GM19395 (cell line): ENCODE results near the gene MGAT5B.

Experiments
- ATAC-seq: cut with Tn5 transposase; IDR thresholded peaks from one replicate; pipeline ENCODE4 v1.9.1; 2021; ENCODE audit warnings: mild to moderate bottlenecking, moderate library complexity; ENCODE audit not compliant: unreplicated experiment

Gene MGAT5B

DNA sequence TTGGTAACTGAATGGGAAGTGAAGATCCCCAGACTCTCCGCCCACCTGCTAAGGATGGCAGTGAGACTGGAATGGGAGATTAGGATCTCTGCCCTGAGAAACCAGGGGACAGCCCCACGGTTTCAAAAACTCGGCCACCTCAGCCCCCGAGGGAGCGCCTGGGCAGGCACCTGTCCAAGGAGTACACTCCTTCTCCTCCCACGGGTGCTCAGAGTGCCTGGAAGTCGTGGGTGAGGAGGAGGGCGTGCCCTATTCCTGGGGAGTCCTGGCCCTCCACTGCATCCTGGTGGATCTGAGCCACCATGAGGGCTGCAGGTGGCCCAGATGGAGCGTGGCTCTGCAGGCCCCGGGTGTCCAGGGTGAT is 78.5 kb downstream of the MGAT5B start:
- no peak for ATAC-seq

DNA sequence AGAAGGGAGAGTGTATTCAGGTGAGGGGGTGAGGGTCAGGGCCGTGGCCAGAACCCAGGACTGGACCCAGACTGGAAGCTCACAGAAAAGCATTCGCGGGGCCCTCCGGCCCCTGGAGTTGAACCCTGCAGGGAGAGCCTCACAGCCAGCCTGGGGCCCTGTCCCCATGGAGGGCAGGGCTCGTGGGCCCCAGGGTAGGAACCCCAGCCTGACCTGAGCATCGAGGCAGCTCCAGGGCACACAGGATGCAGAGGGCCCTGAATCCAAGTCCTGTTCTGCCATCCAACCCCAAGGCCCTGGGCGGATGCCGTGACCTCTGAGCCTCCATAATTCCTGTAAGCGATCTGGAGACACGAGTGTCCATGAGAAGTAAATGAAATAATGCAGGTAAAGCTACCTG is 79.1 kb downstream of the MGAT5B start:
- no peak for ATAC-seq

DNA sequence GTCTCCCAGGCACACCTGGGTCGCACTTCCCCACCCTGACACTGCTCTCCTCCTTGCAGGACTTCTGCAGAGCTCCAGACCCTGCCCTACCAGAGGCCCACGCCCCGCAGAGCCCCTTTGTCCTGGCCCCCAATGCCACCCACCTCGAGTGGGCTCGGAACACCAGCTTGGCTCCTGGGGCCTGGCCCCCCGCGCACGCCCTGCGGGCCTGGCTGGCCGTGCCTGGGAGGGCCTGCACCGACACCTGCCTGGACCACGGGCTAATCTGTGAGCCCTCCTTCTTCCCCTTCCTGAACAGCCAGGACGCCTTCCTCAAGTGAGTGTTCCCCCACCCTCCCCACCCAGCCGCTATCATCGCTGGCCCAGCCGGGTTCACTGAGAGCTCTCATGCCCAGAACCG is 79.6 kb downstream of the MGAT5B start:
- ATAC-seq: no peak

DNA sequence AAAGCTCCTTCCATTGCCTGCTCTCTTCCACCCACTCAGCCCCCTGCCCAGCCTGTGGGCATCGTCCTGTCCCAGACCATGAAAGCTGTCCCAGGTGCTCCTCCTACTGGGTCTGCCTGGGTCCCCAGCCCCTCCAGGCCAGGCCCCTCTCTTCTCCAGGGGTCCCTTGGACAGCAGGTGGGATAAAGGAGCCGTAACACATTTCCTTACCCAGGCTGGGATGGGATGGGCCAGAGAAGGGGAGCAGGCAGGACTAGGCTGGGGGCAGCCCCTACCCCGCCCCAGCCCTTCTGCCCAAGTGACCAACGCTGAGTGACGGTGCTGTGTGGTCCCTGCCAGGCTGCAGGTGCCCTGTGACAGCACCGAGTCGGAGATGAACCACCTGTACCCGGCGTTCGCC is 80.1 kb downstream of the MGAT5B start:
- no peak for ATAC-seq

DNA sequence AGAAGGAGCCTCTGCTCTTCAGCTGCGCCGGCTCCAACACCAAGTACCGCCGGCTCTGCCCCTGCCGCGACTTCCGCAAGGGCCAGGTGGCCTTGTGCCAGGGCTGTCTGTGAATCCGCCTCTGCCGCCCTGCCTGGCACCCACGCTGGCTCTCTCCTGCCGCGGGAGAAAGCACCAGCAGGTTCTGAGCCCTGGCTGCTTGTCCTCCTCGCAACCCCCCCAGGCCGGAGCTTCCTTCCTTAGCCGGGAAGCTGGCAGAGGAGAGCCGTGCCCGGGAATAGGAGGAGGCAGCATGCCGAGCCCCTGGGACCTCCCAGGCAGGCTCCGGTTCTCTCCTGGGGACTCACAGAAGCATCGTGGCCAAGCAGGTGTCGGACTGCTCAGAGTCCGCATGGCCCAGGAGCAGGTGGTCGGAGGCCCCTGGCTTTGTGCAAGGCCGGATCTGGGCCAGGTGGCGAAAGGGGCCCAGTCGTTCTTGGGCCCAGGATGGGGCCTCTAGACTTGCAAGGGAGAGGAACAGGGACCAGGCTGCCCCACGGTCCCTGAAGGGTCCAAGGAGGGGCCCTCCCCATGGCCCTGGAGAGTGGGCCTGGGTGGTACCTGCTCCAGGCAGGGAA is 80.6 kb downstream of the MGAT5B start:
- no peak for ATAC-seq

DNA sequence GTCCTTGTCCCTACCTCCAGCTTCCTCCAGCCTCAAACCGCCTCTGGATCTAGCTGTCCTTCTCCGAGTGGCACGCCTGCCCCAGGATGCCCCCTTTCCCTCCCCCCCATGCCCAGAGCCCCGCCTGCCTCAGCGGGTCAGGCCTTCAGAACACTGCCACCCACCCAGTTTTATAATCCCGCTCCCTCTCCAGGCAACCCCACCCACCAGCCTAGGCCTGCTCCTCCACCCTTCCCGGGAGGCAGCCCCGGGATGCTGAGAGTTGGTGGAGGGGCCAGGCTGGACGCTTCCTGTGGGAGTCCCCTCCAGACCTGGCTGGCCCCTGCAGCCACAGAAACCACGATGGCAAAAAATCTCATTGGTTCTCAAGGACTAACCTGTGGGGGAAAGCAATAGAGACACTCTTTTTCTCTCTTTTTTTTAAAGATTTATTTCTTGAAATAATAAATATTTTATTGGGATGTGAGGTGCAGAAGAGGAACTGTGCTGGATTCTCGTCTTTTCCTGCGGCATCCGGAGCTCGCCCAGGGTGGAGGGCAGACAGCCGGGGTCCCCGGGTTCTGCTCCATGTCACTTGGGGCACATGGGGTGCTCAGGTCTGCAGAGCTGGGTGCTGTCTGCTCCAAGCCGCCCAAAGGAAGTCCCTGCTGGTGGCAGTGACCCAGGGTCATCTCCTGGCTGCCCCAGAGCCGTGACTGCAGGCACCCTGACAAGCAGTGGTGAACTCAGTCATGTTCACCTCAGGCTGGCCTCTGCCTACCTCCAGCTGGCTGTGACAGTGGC is 81.9 kb downstream of the MGAT5B start:
- no peak for ATAC-seq

DNA sequence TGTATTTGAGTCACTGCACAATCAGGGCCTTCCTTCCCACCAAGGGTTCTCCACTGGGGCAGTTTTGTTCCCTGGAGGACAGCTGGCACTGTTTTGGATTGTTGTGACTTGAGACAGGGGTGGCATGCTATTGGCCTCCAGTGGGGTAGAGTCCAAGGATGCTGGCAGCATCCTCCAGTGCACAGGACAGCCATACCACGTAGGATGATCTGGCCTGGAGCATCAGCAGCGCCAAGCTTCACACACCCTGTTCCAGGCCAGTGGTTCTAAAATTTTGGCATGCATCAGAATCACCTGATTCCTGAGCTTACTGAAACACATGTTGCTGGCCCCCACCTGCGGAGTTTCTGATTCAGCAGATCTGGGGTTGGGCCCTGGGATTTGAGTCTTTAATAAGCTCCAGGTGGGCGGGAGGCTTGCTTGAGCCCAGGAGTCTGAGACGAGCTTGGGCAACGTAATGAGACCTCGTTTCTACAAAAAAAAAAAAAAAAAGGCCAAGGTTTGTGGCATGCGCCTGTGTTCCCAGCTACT is 83.2 kb downstream of the MGAT5B start:
- ATAC-seq: no peak

DNA sequence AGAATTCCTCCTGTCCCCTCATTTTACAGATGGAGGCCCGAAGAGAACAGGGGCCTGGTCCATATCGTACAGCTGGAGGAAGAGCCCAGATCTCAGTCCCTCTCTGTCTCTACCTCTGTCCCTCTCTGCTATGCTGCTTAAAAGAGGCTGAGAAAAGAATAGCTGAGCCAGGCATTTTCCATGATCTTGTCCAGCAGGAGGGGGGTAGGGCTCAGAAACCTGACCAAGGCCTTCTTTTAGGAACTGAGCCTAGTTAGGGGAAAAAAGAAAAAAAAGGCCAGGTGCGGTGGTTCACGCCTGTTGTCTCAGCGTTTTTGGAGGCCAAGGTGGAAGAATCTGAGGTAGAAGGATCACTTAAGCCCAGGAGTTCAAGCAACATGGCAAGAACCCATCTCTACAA is 84.2 kb downstream of the MGAT5B start:
- no peak for ATAC-seq

DNA sequence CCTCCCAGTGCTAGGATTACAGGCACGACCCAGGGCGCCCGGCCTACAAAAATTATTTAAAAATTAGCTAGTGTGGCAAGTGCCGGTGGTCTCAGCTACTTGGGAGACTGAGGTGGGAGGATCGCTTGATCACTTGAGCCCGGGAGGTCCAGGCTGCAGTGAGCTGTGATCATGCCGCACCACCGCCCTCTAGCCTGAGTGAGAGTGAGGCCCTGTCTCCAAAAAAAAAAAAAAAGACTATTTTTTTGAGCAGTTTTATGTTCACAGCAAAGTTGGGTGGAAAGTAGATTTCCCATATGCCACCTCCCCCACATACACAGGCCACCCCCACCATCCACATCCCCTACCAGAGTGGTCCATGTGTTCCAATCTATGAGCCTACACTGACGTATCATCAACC is 84.9 kb downstream of the MGAT5B start:
- ATAC-seq: no peak

DNA sequence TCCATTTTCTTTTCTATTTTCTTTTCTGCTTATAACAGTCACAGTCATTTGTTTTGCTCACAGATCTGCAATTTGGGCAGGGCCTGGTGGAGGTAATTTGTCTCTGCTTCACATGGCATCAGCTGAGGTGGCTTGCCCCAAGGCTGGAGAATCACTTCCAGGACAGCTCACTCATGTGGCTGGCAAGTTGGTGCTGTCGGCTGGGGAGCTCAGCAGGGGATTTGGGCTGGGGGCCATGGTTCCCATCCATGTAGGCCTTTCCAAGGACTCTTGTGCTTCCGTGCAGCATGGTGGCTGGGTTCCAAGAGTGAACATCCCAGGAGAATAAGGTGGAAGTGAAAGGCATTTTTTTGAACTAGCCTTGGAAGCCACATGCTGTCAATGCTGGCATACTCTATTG is 85.7 kb downstream of the MGAT5B start:
- ATAC-seq: no peak

DNA sequence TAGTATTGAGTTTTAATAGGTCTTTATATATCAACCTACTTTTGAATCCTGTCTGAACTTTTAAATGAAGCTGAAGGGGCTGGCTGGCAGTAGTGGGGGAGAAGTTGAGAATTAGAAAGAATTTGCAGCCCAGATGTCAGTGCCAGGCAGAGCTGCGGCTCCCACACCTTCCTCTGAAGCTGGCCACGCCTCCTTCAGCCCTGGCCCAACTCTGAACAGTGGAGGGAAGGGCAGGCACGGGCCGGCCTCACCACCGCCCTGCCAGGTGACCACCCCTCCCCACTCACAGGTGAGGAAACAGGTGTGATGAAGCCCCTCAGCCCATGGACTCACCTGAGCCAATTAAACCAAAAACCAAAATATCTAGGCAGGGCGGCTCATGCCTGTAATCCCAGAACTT is 87.0 kb downstream of the MGAT5B start:
- ATAC-seq: no peak

DNA sequence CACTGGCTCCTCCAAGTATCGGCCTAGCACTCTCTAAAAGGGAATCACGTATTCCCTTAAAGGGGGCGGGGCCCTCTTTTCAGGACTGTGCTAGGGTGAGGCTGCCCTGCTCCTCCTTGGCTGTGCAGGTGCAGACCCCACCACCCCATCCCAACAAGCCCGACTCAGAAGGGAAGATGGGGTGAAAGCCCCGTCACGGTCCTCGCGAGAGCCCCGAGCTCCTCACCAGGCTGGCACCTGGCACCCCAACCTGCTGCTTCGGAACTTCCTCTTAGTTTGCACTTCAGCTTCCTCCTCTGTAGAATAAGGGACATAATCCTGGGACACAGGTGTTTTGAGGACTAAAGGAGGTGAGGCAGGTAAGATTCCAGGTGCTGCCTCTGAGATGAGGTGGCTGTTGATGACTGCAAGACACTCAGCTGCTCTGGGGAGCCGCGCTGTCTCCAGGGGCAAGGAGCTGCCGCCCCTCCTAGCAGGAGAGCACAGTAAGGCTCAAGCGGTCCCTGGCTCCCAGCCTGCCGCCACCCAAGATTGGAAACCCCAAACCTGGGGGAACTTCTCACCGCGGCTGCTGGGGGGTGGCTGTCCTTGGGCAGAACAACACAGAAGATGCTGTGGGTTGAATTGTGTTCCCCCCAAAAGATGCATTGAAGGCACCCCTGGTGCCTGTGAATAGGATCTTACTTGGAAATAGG is 88.8 kb downstream of the MGAT5B start:
- no peak for ATAC-seq

DNA sequence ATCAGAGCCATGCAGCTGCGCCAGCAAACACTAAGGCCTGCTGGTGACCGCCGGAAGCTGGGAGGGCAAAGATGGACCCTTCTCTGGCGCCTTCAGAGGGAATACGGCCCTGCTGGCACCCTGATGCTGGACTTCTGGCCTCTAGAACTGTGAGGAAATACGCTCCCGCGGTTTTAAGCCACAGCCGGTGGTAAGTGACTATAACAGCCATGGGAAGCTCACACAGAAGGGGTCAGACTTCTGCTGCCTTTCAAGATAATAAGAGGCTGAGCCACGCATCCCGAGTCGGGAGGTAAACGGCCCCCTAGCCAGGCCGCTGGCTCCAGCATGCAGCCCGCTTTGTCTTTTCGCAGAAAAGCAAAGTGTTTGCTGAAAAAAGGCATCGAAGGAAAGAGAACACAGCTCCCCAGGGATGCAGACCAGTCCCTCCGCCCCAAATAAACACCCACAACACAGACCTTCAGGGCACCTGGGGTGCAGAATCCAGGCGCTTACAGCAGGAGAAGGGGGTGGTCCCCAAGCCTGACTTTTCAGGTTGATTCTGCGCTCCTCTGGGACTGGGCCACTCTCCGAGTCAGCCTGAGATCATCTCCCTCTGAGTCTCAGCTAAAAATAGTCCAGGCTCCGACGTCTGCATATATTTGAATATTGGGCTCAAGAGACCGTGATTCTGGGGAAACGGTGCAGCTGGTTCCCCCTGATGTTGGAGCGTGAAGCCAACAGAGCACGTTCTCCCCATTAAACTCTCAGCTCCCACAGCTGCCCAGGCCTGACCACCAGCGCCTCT is 89.7 kb downstream of the MGAT5B start:
- ATAC-seq: no peak

DNA sequence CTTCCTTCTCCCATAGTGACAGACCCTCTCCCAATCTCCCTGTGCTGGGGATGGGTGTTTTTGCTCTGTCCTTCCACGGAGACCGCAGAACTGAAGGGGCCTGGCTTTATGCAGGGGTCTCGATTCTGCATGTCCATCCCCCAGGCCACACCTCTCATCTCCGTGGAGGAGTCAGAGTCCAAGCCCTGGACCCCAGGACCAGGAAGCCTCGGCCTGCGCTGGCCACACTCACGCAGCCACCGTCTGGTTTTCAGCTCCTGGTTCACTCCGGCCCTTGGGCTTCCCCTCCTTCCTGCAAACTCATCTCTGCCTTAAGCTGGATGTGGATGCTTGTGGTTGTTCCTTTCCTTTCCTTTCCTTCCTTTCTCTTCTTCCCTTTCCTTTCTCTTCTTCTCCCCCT is 90.8 kb downstream of the MGAT5B start:
- no peak for ATAC-seq

DNA sequence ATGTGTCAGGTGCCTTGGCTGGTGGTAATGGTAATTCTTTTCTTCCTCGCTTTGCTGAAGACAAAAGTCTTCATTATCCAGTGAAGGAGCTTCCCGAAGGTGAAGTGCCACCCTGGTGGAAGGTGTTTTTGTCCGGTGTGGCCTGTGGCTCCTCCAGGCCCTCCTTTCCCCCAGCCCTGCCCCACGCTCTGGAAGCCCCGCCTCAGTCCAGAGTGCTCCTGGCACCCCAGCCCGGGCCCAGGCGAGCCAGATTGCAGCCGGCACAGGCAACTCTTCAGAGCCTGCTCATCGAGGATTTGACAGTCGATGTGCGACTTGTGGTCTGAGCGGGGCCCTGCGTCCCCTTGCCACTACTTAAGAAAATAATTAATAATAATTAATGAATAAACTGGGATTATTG is 93.7 kb downstream of the MGAT5B start:
- ATAC-seq: no peak

DNA sequence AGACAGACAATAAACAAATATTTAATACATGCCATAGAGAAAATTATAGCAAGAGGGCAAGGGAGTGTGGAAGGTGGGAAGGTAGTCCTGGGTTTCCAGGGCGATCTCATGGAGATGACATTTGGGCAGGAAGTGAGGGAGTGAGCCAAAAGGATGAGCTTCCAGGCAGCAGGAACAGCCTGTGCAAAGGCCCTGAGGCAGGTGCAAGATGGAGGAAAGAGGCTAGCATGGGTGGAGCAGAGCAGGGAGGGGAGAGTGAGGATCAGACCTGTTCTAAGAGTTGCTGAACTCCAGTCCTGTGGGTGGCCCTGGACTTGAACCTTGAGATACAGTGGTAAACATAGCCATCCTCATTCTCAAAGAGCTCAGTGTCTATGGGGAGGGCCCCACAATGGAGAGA is 94.7 kb downstream of the MGAT5B start:
- no peak for ATAC-seq

DNA sequence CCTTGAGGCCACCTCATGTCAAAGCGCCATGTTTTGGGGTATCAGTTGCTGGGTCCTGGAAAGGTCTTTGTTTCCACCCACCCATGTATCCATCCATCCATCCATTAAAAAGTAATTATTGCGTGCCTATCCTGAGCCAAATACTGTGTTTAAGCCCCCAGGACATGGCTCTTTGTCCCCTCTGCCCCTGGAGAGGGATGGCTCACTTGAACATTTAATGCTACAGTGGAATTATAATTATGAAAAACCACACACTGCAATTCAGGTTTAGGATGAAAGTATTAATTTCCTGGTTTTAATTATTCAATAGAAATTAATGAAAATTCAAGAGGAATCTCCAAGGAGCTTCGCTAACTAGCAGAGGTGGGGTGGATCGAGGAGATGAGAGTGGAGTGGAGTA is 97.8 kb downstream of the MGAT5B start:
- no peak for ATAC-seq

DNA sequence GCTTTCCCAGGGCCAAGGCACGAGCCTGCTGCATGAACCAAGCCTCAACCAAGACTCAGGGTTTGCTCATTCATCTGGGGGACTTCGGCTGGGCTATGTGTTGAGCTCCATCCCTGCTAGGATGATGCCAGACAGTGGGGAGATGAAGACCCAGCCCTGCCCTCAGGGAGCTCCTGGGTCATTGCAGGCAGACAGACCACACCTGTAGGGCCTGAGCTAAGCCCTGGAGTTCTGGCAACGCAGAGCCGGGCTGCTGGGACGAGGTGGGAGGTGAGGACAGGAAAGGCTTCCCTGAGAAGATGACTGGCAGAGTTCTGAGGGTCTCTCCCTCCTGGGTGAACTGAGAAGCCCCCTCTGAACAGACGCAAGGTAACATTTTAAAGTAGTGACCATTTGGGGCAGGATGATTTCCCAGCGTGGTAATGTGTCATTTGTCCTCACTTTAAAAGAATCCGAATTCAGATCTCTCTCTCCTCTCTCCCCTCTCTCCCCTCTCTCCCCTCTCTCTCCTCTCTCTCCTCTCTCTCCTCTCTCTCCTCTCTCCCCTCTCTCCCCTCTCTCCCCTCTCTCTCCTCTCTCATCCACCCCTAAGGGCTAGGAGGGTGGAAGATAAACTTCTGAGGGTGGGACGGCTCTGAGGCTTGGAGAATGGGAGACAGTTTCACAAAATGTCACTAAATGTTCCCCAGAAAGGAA is 98.4 kb downstream of the MGAT5B start:
- ATAC-seq: no peak

DNA sequence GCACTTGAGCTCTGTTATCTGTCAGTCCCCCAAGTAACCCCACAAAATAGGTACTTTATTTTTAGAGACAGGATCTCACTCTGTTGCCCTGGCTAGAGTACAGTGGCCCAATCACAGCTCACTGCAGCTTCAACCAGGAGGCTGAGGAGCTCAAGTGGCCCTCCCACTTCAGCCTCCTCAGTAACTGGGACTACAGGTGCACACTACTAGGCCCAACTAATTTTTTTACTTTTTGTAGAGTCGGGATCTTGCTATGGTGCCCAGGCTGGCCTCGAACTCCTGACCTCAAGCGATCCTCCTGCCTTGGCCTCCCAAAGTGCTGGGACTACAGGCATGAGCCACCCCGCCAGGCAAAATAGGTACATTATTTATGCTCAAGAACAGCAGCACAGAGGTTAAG is 99.6 kb downstream of the MGAT5B start:
- ATAC-seq: no peak

DNA sequence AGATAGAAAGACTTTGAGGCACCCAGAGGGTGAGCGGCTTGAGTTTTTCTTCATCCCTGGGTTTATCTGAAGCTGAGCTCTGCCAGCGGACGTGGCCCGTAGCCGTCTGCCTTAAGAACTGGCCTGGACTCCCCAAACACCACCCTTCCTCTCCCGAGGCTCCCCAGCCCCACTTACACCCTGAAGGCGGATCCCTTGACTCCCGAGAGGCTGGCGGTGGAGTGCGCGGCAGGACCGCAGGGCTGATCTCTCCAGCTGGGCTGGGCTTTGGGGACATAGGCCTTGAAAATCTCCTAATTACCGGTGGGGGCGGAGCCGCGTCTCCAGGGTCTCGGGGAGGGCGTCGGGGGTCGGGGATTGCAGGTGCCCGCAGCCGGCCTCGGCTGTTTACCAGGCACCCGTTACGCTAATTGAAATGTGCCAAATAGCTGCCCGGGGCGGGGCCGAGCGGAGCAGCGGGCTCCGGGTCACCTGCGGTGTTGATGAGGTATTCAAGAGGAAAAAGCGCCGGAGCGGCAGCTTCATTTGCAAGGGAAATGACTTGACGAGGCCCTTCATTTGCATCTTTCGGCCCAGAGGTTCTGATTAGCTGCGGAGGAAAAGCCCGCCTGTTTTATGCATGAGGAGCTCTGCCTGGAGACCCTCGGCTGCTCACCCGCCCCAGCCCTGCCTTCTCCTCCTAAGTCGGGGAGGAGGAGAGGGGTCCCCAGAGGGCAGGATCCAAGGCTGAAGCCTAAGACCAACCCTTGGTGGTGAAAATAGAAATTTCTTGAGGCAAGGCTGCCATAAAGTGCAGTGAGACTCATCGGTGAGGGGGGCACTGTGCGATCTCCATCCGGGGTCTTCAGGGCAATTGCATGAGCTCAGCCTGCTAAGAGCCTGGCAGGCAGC is 100.7 kb downstream of the MGAT5B start:
- ATAC-seq: no peak
